HepG2 (cell line): Measurements from ENCODE around the gene GRIK5. TPM values are rescaled to one million over a fixed set of nuclear protein-coding genes. Genes with fewer than 3 reads are reported as not detected.

Source experiments
- ETV6 ChIP-seq: sonication (generic); formaldehyde crosslinking; conservative IDR thresholded peaks from 2 replicates; pipeline ENCODE4 v1.4.0; 2020; ENCODE audit warnings: missing genetic modification reagents
- FOXC1 ChIP-seq: sonication (generic); formaldehyde crosslinking; IDR thresholded peaks from 2 replicates; pipeline ENCODE4 v1.8.0; 2022; ENCODE audit warnings: mild to moderate bottlenecking, missing genetic modification reagents, borderline replicate concordance
- HOXA9 ChIP-seq: sonication (generic); formaldehyde crosslinking; IDR thresholded peaks from 2 replicates; pipeline ENCODE4 v1.8.1; 2022; ENCODE audit warnings: missing genetic modification reagents, mild to moderate bottlenecking, moderate library complexity, borderline replicate concordance
- JUNB ChIP-seq: sonication (generic); formaldehyde crosslinking; IDR thresholded peaks from 2 replicates; pipeline ENCODE4 v1.8.0; 2022; ENCODE audit warnings: missing genetic modification reagents, mild to moderate bottlenecking, borderline replicate concordance
- KDM2A ChIP-seq: sonication (generic); formaldehyde crosslinking; IDR thresholded peaks from 2 replicates; pipeline ENCODE4 v1.4.0; 2020; ENCODE audit warnings: low read depth, missing genetic modification reagents, borderline replicate concordance
- PBX3 ChIP-seq: sonication (generic); formaldehyde crosslinking; IDR thresholded peaks from 2 replicates; pipeline ENCODE4 v1.8.1; 2023; ENCODE audit warnings: missing genetic modification reagents, inconsistent platforms, borderline replicate concordance
- PHF8 ChIP-seq: sonication (generic); formaldehyde crosslinking; IDR thresholded peaks from 2 replicates; pipeline ENCODE4 v1.5.0; 2020; ENCODE audit warnings: missing genetic modification reagents
- RAD21 ChIP-seq: fragments of 450-650 bp; formaldehyde crosslinking; IDR thresholded peaks from 2 replicates; pipeline ENCODE4 v1.5.0; 2020; ENCODE audit warnings: mild to moderate bottlenecking
- SMC3 ChIP-seq: IDR thresholded peaks from 2 replicates; pipeline ENCODE4 v1.6.1; 2011; ENCODE audit warnings: low read length, improper control_type of control experiment
- SRSF1 ChIP-seq: fragments of 200-400 bp; formaldehyde crosslinking; optimal IDR thresholded peaks from 2 replicates; pipeline ENCODE3; 2017; ENCODE audit warnings: mild to moderate bottlenecking, low read depth, low read length, moderate library complexity
- STAG1 ChIP-seq: sonication (generic); formaldehyde crosslinking; IDR thresholded peaks from 2 replicates; pipeline ENCODE4 v1.4.0; 2020; ENCODE audit warnings: missing genetic modification reagents
- THAP11 ChIP-seq: IDR thresholded peaks from 2 replicates; pipeline ENCODE4 v1.6.1; 2016; ENCODE audit warnings: missing biosample characterization, missing genetic modification reagents
- THAP8 ChIP-seq: sonication (generic); formaldehyde crosslinking; IDR thresholded peaks from 2 replicates; pipeline ENCODE4 v1.5.1; 2020; ENCODE audit warnings: missing genetic modification reagents, mild to moderate bottlenecking, borderline replicate concordance
- TOPORS ChIP-seq: sonication (generic); formaldehyde crosslinking; IDR thresholded peaks from 2 replicates; pipeline ENCODE4 v1.8.0; 2023; ENCODE audit warnings: mild to moderate bottlenecking, missing genetic modification reagents
- WIZ ChIP-seq: sonication (generic); formaldehyde crosslinking; IDR thresholded peaks from 2 replicates; pipeline ENCODE4 v1.5.1; 2020; ENCODE audit warnings: mild to moderate bottlenecking, missing genetic modification reagents
- XRCC5 ChIP-seq: fragments of 200-400 bp; formaldehyde crosslinking; optimal IDR thresholded peaks from 2 replicates; pipeline ENCODE3; 2017; ENCODE audit warnings: mild to moderate bottlenecking, low read length
- ZBTB7B ChIP-seq: sonication (generic); formaldehyde crosslinking; IDR thresholded peaks from 2 replicates; pipeline ENCODE4 v1.4.0; 2020; ENCODE audit warnings: missing genetic modification reagents
- ZNF10 ChIP-seq: sonication (generic); formaldehyde crosslinking; IDR thresholded peaks from 2 replicates; pipeline ENCODE4 v1.4.0; 2020; ENCODE audit warnings: mild to moderate bottlenecking, low read depth, missing genetic modification reagents, borderline replicate concordance
- ZNF281 ChIP-seq: sonication (generic); formaldehyde crosslinking; IDR thresholded peaks from 2 replicates; pipeline ENCODE4 v1.4.0; 2020; ENCODE audit warnings: missing genetic modification reagents, borderline replicate concordance
- ZNF383 ChIP-seq: sonication (generic); formaldehyde crosslinking; IDR thresholded peaks from 2 replicates; pipeline ENCODE4 v1.4.0; 2020; ENCODE audit warnings: missing genetic modification reagents, mild to moderate bottlenecking, borderline replicate concordance
- ZNF414 ChIP-seq: sonication (generic); formaldehyde crosslinking; IDR thresholded peaks from 2 replicates; pipeline ENCODE4 v1.5.0; 2020; ENCODE audit warnings: missing genetic modification reagents
- ZNF432 ChIP-seq: sonication (generic); formaldehyde crosslinking; IDR thresholded peaks from 2 replicates; pipeline ENCODE4 v1.5.0; 2020; ENCODE audit warnings: missing genetic modification reagents, mild to moderate bottlenecking, borderline replicate concordance
- ZNF564 ChIP-seq: sonication (generic); formaldehyde crosslinking; IDR thresholded peaks from 2 replicates; pipeline ENCODE4 v1.8.1; 2023; ENCODE audit warnings: mild to moderate bottlenecking, missing genetic modification reagents
- ZNF660 ChIP-seq: sonication (generic); formaldehyde crosslinking; IDR thresholded peaks from 2 replicates; pipeline ENCODE4 v1.5.1; 2020; ENCODE audit warnings: mild to moderate bottlenecking, low read depth, missing genetic modification reagents, borderline replicate concordance
- ZNF7 ChIP-seq: IDR thresholded peaks from 2 replicates; pipeline ENCODE4 v1.6.1; 2016; ENCODE audit warnings: missing biosample characterization, missing genetic modification reagents
- ZSCAN25 ChIP-seq: sonication (generic); formaldehyde crosslinking; IDR thresholded peaks from 2 replicates; pipeline ENCODE4 v1.8.0; 2022; ENCODE audit warnings: mild to moderate bottlenecking, missing genetic modification reagents
- polyA plus RNA-seq, 8 experiments: library from polyadenylated mRNA; depleted of rRNA in 3 of 8; stranded (reverse) in 7 of 8; unstranded in 1 of 8; fragments of >200 nt; fragmentation: Illumina TruSeq in 4 of 8; extraction: Trizol in 4 of 8; gene quantifications; 2 replicates each; pipeline versions ENCODE4 v1.2.1 to v1.2.3, GENCODE V29; 2011 to 2016; ENCODE audit warnings: low read depth in 4 of 8, missing spikeins in 1 of 8, mixed read lengths in 1 of 8; ENCODE audit not compliant: insufficient read depth in 1 of 8
- total RNA-seq, 5 experiments: library from RNA; depleted of rRNA; stranded (reverse); fragments of >200 nt; fragmentation: Illumina TruSeq; extraction: Trizol; gene quantifications; 2 replicates each; pipeline ENCODE4 v1.2.3, GENCODE V29; 2016; ENCODE audit warnings: low read depth in 1 of 5

GRIK5 gene
- total and polyA plus RNA-seq, 2 of the 13 experiments (the other 11 are each of a cell fraction or from before 2014, with no cell fraction given), result not detected

- TF ChIP-seq THAP8 (no peak), ZNF432 (CRISPR knock-in tag) (no peak), ZNF564 (CRISPR knock-in tag) (no peak), ZBTB7B (CRISPR knock-in tag) (no peak), ZNF414 (no peak), HOXA9 (no peak), ZNF281 (no peak), PBX3 (CRISPR knock-in tag) (no peak), PHF8 (CRISPR knock-in tag) (no peak), XRCC5 (peak; percentile 75), FOXC1 (no peak), RAD21 (peak; percentile 88), ZSCAN25 (CRISPR knock-in tag) (no peak), KDM2A (CRISPR knock-in tag) (peak; percentile 69; the same call in 1 of the 2 replicates), ZNF660 (CRISPR knock-in tag) (no peak), ZNF7 (CRISPR knock-in tag) (no peak), SRSF1 (no peak), SMC3 (peak; percentile 88), WIZ (CRISPR knock-in tag) (no peak), THAP11 (CRISPR knock-in tag) (peak; percentile 54), STAG1 (CRISPR knock-in tag) (peak; percentile 94), ETV6 (no peak), ZNF10 (CRISPR knock-in tag) (no peak), TOPORS (no peak), JUNB (CRISPR knock-in tag) (no peak), ZNF383 (no peak)
These were observed 38.8 kb upstream of the GRIK5 start (continued) for GRCh38 chr19:42108527-42109389.
